GM12878 (cell line): ENCODE data around the gene PSMG3. TPM values are rescaled to one million over a fixed set of nuclear protein-coding genes. Genes with fewer than 3 reads are reported as not detected.

Source experiments
- ATAC-seq: fragments of 200-7000 bp; cut with Tn5 transposase; 3 replicates; pipeline ENCODE4 v1.9.1; 2020; ENCODE audit warnings: mild to moderate bottlenecking, moderate library complexity
- BruUV-seq: library from RNA; stranded (reverse); fragments of 400-500 nt; replicated peaks from 2 replicates; lab custom pipeline; 2021; lab: Mats Ljungman, UMichigan
- CTCF ChIA-PET: fragments of 300-600 bp; sonication (Branson Sonifier 250); formaldehyde crosslinking; extraction: SDS; loops from one replicate; lab custom pipeline; 2021; ENCODE audit warnings: inconsistent platforms; lab: Yijun Ruan, JAX
- POLR2A ChIA-PET: fragments of 350-600 bp; formaldehyde crosslinking; extraction: SDS; loops from one replicate; lab custom pipeline; 2021; ENCODE audit warnings: inconsistent platforms; lab: Charles Lee
- RAD21 ChIA-PET: fragments of 300-600 bp; sonication (Branson Sonifier 250); formaldehyde crosslinking; loops from one replicate; lab custom pipeline; 2023; ENCODE audit warnings: antibody characterized with exemption; ENCODE audit not compliant: unreplicated experiment; lab: Charles Lee
- SMC1A ChIA-PET: fragments of 300-600 bp; sonication (Branson Sonifier 250); formaldehyde crosslinking; loops from one replicate; lab custom pipeline; 2023; ENCODE audit not compliant: unreplicated experiment, uncharacterized antibody; lab: Charles Lee
- DNase-seq: peaks from one replicate; pipeline ENCODE4 v3.0.0-alpha.2; 2011; ENCODE audit warnings: low read depth, low spot score
- FAIRE-seq: peaks from 3 replicates; lab custom pipeline; 2011; peaks lifted over from hg19 to GRCh38; lab: Jason Lieb, UNC
- H2AFZ ChIP-seq: 2 replicates; pipeline ENCODE4 v1.6.0; 2011; ENCODE audit warnings: low read depth, low read length, control low read depth; ENCODE audit not compliant: control insufficient read depth
- H3K27ac ChIP-seq: 2 replicates; pipeline ENCODE4 v1.5.1; 2011; ENCODE audit warnings: control low read depth; ENCODE audit not compliant: control insufficient read depth, insufficient read depth
- H3K27me3 ChIP-seq, 2 experiments: replicated peaks in 1 of 2; 2 replicates each; pipeline versions ENCODE4 v1.6.0 to v1.6.1; 2011; ENCODE audit warnings: low read length in 1 of 2; ENCODE audit not compliant: control insufficient read depth in 2 of 2, insufficient read depth in 2 of 2
- H3K36me3 ChIP-seq, 2 experiments: 2 replicates each; pipeline ENCODE4 v1.5.1; 2011; ENCODE audit warnings: low read length in 1 of 2; ENCODE audit not compliant: control insufficient read depth in 2 of 2, insufficient read depth in 2 of 2
- H3K4me1 ChIP-seq: 2 replicates; pipeline ENCODE4 v1.6.1; 2011; ENCODE audit warnings: mild to moderate bottlenecking, low read length, moderate library complexity, mixed read lengths; ENCODE audit not compliant: control insufficient read depth, insufficient read depth
- H3K4me2 ChIP-seq: 2 replicates; pipeline ENCODE4 v1.6.0; 2011; ENCODE audit warnings: control low read depth; ENCODE audit not compliant: control insufficient read depth, insufficient read depth
- H3K4me3 ChIP-seq: fragments of 200-600 bp; sonication (generic); 2 replicates; pipeline ENCODE4 v1.5.1; 2016
- H3K79me2 ChIP-seq: 2 replicates; pipeline ENCODE4 v1.6.0; 2011; ENCODE audit warnings: low read length; ENCODE audit not compliant: control insufficient read depth, insufficient read depth
- H3K9ac ChIP-seq: 2 replicates; pipeline ENCODE4 v1.8.0; 2011; ENCODE audit warnings: low read length, control low read depth, mixed read lengths; ENCODE audit not compliant: control insufficient read depth, insufficient read depth
- H3K9me3 ChIP-seq: replicated peaks from 3 replicates; pipeline ENCODE4 v1.5.1; 2011; ENCODE audit warnings: mild to moderate bottlenecking, low read length; ENCODE audit not compliant: control insufficient read depth, insufficient read depth
- H4K20me1 ChIP-seq: 2 replicates; pipeline ENCODE4 v1.6.0; 2011; ENCODE audit not compliant: control insufficient read depth, insufficient read depth
- BCL11A ChIP-seq: IDR thresholded peaks from 2 replicates; pipeline ENCODE4 v1.6.1; 2011; ENCODE audit warnings: low read depth, low read length
- IKZF1 ChIP-seq: fragments of 450-650 bp; conservative IDR thresholded peaks from 2 replicates; pipeline ENCODE4 v1.6.1; 2017; ENCODE audit warnings: antibody characterized with exemption, mild to moderate bottlenecking
- IRF3 ChIP-seq: fragments of 450-650 bp; IDR thresholded peaks from 2 replicates; pipeline ENCODE4 v1.6.1; 2014; ENCODE audit warnings: mild to moderate bottlenecking
- MYB ChIP-seq: fragments of 150-350 bp; IDR thresholded peaks from 2 replicates; pipeline ENCODE4 v1.6.1; 2014; ENCODE audit warnings: mild to moderate bottlenecking, low read depth, low read length, borderline replicate concordance
- NFYA ChIP-seq: IDR thresholded peaks from 2 replicates; pipeline ENCODE4 v1.6.1; 2011; ENCODE audit warnings: low read depth, mild to moderate bottlenecking, low read length, improper control_type of control experiment, borderline replicate concordance
- RFX5 ChIP-seq: IDR thresholded peaks from 2 replicates; pipeline ENCODE4 v1.6.1; 2011; ENCODE audit warnings: low read depth, low read length, improper control_type of control experiment
- SIN3A ChIP-seq: IDR thresholded peaks from 2 replicates; pipeline ENCODE4 v1.6.1; 2012; ENCODE audit warnings: low read depth, low read length, improper control_type of control experiment
- SMAD5 ChIP-seq: IDR thresholded peaks from 2 replicates; pipeline ENCODE4 v1.6.1; 2016; ENCODE audit warnings: antibody characterized with exemption, low read depth
- STAT3 ChIP-seq: IDR thresholded peaks from 2 replicates; pipeline ENCODE4 v1.6.1; 2011; ENCODE audit warnings: low read depth, low read length, improper control_type of control experiment
- ZNF24 ChIP-seq: fragments of 450-650 bp; IDR thresholded peaks from 2 replicates; pipeline ENCODE4 v1.6.1; 2017; ENCODE audit warnings: antibody characterized with exemption, mild to moderate bottlenecking
- ZSCAN29 ChIP-seq: fragments of 450-650 bp; IDR thresholded peaks from 2 replicates; pipeline ENCODE4 v1.6.1; 2017; ENCODE audit warnings: mild to moderate bottlenecking, moderate library complexity
- WGBS: methylation state at CpG from one replicate; pipeline ENCODE4 v1.1.6; 2016; ENCODE audit warnings: low lambda C conversion rate; ENCODE audit not compliant: insufficient replicate concordance, insufficient coverage; ENCODE audit errors: missing lambda C conversion rate; 5-methylcytosine and 5-hydroxymethylcytosine counted together
- in situ Hi-C: fragments of 300-500 bp; cut with MboI; formaldehyde crosslinking; loops from 9 replicates; pipeline ENCODE4 v1.14.3; 2018; ENCODE audit warnings: mixed read lengths
- intact Hi-C: fragments of 100-400 bp; cut with micrococcal nuclease; formaldehyde crosslinking; loops from one replicate; pipeline ENCODE4 v1.14.2; 2022; ENCODE audit not compliant: unreplicated experiment
- polyA plus RNA-seq, 11 experiments: library from polyadenylated mRNA; depleted of rRNA in 4 of 11; unstranded in 6 of 11; stranded (reverse) in 5 of 11; fragments of >200 nt; fragmentation: Nextera tagmentation in 4 of 11; fragmentation: Illumina TruSeq in 1 of 11; extraction: Ambion mirVana in 4 of 11; extraction: Trizol in 1 of 11; gene quantifications; 1 replicate in 1 of 11; 2 replicates in 10 of 11; pipeline versions ENCODE4 v1.2.1 to v1.2.3, GENCODE V29; 2011 to 2016; ENCODE audit warnings: inconsistent platforms in 2 of 11, missing spikeins in 2 of 11, low read depth in 1 of 11
- total RNA-seq, 4 experiments: library from RNA; depleted of rRNA in 3 of 4; stranded (reverse); fragments of >200 nt in 3 of 4; fragmentation: Illumina TruSeq in 1 of 4; extraction: Trizol in 1 of 4; gene quantifications; 2 replicates each; pipeline versions ENCODE4 v1.2.1 to v1.2.3, GENCODE V29; 2013 to 2021

Gene PSMG3
- total and polyA plus RNA-seq, 10 of the 15 experiments (the other 5 are each of a cell fraction or from before 2014, with no cell fraction given): 23.9 to 115 (median 60.6) TPM

GRCh38 chr7:1588978-1589377 lies 19.1 kb upstream of the PSMG3 start:
- Histone ChIP-seq H3K36me3 (no peaks in the 10 kb centered on the region), H3K9me3 (peaks cover 2% of the 10 kb centered on the region; the same call in 1 of the 3 replicates), H3K4me1 (no peaks in the 10 kb centered on the region), H3K27me3 (peaks cover 0 to 3% of the 10 kb centered on the region in 2 experiments; a peak in 2 of 4 replicates), H4K20me1 (no peaks in the 10 kb centered on the region), H3K79me2 (no peaks in the 10 kb centered on the region), H3K27ac (no peak overlapping the region), H2AFZ (no peak overlapping the region), H3K4me3 (no peak overlapping the region), H3K9ac (no peak overlapping the region), H3K4me2 (no peak overlapping the region)
- 37% methylated on average over 1 of the region's 1 CpG for WGBS
- FAIRE-seq (no peak), ATAC-seq (no peak), DNase-seq (no peak)
- intact Hi-C loops (no loop called here), in situ Hi-C loops (no loop called here)
- ChIA-PET CTCF (no interaction called here), RAD21 (interaction anchor here (1.0 kb wide), 1 partner anchor 10 kb away, joined by 3 read pairs; no protein-coding TSS in a partner anchor), POLR2A (no interaction called here), SMC1A (no interaction called here)
- BruUV-seq: no TSS peak
- TF ChIP-seq IKZF1 (no peak), STAT3 (no peak), ZNF24 (no peak), NFYA (no peak), SMAD5 (no peak), ZSCAN29 (no peak), SIN3A (no peak), IRF3 (no peak), BCL11A (no peak), MYB (no peak), RFX5 (no peak)
